Ectodermal cell (in vitro differentiated cells): ENCODE measurements around the gene EPHA3.

Experiments used
- H3K27ac ChIP-seq: 2 replicates; pipeline ENCODE4 v1.7.0; 2013; ENCODE audit warnings: mild to moderate bottlenecking, low read depth, low read length; ENCODE audit not compliant: insufficient read depth, poor library complexity, severe bottlenecking
- H3K27me3 ChIP-seq: 2 replicates; pipeline ENCODE4 v1.7.0; 2013; ENCODE audit warnings: mild to moderate bottlenecking, low read length; ENCODE audit not compliant: insufficient read depth, control insufficient read depth, poor library complexity, severe bottlenecking
- H3K36me3 ChIP-seq: one replicate; pipeline ENCODE4 v1.7.0; 2013; ENCODE audit warnings: low read length; ENCODE audit not compliant: control insufficient read depth, insufficient read depth
- H3K4me1 ChIP-seq: one replicate; pipeline ENCODE4 v1.7.0; 2013; ENCODE audit warnings: low read length; ENCODE audit not compliant: control insufficient read depth, insufficient read depth
- H3K4me3 ChIP-seq: 2 replicates; pipeline ENCODE4 v1.7.0; 2013; ENCODE audit warnings: low read depth, low read length, control low read depth; ENCODE audit not compliant: insufficient read depth
- H3K9me3 ChIP-seq: 2 replicates; pipeline ENCODE4 v1.7.0; 2013; ENCODE audit warnings: mild to moderate bottlenecking, low read length, moderate library complexity; ENCODE audit not compliant: control insufficient read depth
- WGBS, 2 experiments: methylation state at CpG; one replicate each; pipeline ENCODE4 v1.1.7; 2013; ENCODE audit warnings: missing lambda C conversion rate in 2 of 2; 5-methylcytosine and 5-hydroxymethylcytosine counted together

The EPHA3 gene

DNA sequence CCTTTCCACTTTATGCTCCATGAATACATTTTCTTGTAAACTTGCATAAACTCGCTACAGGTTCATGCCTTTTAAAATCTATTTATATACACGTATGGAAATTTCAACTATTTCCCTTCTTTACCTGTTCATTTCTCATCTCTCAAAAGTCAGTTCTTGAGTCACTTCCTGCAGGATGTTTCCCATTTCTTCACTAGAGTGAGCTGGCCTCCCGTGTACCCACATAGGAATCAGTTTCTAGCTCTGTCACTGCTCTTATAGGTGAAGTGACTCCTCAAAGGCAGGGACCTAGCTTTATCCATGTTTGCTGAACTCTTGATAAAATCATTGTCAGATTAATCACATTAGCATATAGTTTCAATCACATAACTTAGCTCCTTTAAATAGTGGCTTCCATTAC lies 259.7 kb downstream of the EPHA3 start:
- Histone ChIP-seq H3K27ac (no peak overlapping the region), H3K9me3 (no peaks in the 10 kb centered on the region), H3K4me1 (no peaks in the 10 kb centered on the region), H3K4me3 (no peak overlapping the region), H3K36me3 (no peaks in the 10 kb centered on the region), H3K27me3 (no peaks in the 10 kb centered on the region)
- 87 to 91% methylated on average over 3 of the region's 3 CpGs for WGBS, 2 experiments

DNA sequence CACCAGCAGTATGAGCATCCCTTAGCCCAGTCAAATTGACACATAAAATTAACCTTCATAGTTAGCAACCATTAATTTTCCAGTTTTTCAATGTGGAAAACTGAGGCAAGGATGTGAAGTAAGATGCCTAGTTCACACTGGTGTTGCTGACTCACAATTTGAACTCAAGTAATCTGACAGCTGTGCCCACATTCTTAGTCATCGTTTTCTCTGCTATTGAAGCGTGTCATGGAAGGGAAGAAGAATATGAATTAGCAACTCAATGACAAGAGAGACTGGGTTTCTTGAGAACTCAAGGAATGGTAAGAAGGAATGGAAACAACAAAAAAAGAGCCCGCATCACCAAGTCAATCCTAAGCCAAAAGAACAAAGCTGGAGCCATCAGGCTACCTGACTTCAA lies 261.4 kb downstream of the EPHA3 start:
- no peak overlapping the region for H3K4me3 ChIP-seq
- H3K4me1 ChIP-seq: peaks cover 4% of the 10 kb centered on the region
- H3K9me3 ChIP-seq: no peaks in the 10 kb centered on the region
- H3K27ac ChIP-seq: no peak overlapping the region
- no peaks in the 10 kb centered on the region for H3K36me3 ChIP-seq
- WGBS, 2 experiments: 82 to 90% methylated on average over 3 of the region's 3 CpGs
- no peaks in the 10 kb centered on the region for H3K27me3 ChIP-seq

- H3K4me1 ChIP-seq: peaks cover 4% of the 10 kb centered on the region
- no peak overlapping the region for H3K27ac ChIP-seq
- H3K27me3 ChIP-seq: no peaks in the 10 kb centered on the region
- no peaks in the 10 kb centered on the region for H3K9me3 ChIP-seq
- no peaks in the 10 kb centered on the region for H3K36me3 ChIP-seq
- WGBS, 2 experiments: 100% methylated on average over 1 of the region's 1 CpG
- H3K4me3 ChIP-seq: no peak overlapping the region
These were observed 265.0 kb downstream of the EPHA3 start for GRCh38 chr3:89372456-89372855.

DNA sequence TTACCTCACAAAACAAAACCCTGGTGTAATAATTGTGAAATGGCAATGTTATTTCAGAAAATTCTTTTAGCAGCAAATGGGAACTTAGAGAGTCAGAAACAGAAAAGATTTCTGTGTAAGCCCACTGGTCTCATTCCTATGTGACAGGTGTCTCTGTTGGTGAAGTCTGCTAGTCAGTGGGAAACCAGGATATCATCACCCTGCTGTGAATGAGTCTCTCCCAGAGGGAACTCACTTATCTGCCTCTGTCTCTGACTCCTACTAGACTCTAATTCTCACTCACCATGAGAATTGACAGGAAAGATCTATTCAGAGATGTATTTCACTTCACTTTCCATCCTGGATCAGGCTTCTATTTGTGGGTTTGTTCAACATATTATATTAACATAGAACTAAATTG lies 266.0 kb downstream of the EPHA3 start:
- H3K27me3 ChIP-seq: no peaks in the 10 kb centered on the region
- H3K4me3 ChIP-seq: no peak overlapping the region
- H3K36me3 ChIP-seq: no peaks in the 10 kb centered on the region
- H3K4me1 ChIP-seq: peaks cover 4% of the 10 kb centered on the region
- H3K27ac ChIP-seq: no peak overlapping the region
- no peaks in the 10 kb centered on the region for H3K9me3 ChIP-seq

- Histone ChIP-seq H3K4me3 (no peak overlapping the region), H3K27me3 (no peaks in the 10 kb centered on the region), H3K4me1 (peaks cover 4% of the 10 kb centered on the region), H3K36me3 (no peaks in the 10 kb centered on the region), H3K9me3 (no peaks in the 10 kb centered on the region), H3K27ac (no peak overlapping the region)
- 73 to 93% methylated on average over 1 of the region's 1 CpG for WGBS, 2 experiments
These were observed 268.0 kb downstream of the EPHA3 start for GRCh38 chr3:89375451-89375850.

- Histone ChIP-seq H3K4me1 (no peaks in the 10 kb centered on the region), H3K9me3 (no peaks in the 10 kb centered on the region), H3K4me3 (no peak overlapping the region), H3K27ac (no peak overlapping the region), H3K27me3 (no peaks in the 10 kb centered on the region), H3K36me3 (no peaks in the 10 kb centered on the region)
- WGBS, 2 experiments: 89 to 100% methylated on average over 1 to 4 of the region's 4 CpGs
These were observed 272.6 kb downstream of the EPHA3 start for GRCh38 chr3:89380016-89380415.

DNA sequence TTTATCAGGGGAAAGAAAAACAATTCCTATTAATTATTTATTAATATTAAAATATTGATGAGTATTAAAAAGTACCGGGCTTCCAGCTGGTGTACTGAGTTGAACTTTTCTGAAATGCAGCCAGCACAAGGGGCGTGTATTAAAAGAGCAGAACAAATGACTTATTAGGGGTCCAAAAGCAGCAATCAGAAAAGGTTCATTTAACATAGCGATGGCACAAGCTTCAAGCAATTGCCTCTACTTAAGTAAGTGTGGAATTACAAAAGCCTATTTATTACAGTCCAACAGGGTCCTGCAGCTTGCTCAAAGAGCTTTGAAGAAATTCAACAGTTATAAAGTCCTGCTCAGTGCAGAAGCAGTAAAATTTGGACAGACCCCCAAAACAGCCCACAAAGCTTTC lies 285.6 kb downstream of the EPHA3 start:
- Histone ChIP-seq H3K27ac (no peak overlapping the region), H3K9me3 (no peaks in the 10 kb centered on the region), H3K27me3 (no peaks in the 10 kb centered on the region), H3K4me3 (no peak overlapping the region), H3K4me1 (no peaks in the 10 kb centered on the region), H3K36me3 (no peaks in the 10 kb centered on the region)
- WGBS, 2 experiments: 87 to 92% methylated on average over 3 of the region's 3 CpGs

DNA sequence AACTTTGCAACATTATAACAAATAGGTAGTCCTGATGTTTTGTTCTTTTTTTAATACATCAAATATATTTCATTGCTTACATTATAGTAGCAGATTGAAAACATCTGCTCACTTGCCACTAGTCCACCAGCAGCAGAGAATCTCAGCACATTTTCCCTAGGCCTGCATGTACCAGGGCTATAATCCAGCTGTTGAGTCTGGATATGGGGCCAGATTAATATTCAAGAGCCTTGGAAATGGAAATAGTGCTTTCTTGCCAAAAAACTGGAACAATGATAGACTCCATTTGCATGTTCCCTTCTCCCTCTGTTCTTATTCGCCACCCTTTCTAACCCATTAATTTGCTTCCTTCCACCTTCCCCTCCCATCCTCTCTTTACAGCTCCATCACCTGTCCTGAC lies 288.0 kb downstream of the EPHA3 start:
- H3K36me3 ChIP-seq: no peaks in the 10 kb centered on the region
- no peak overlapping the region for H3K27ac ChIP-seq
- no peaks in the 10 kb centered on the region for H3K4me1 ChIP-seq
- no peaks in the 10 kb centered on the region for H3K27me3 ChIP-seq
- no peak overlapping the region for H3K4me3 ChIP-seq
- no peaks in the 10 kb centered on the region for H3K9me3 ChIP-seq
- 94 to 96% methylated on average over 1 of the region's 1 CpG for WGBS, 2 experiments

GRCh38 chr3:89395996-89396395 lies 288.6 kb downstream of the EPHA3 start:
- H3K4me3 ChIP-seq: no peak overlapping the region
- H3K27ac ChIP-seq: no peak overlapping the region
- H3K9me3 ChIP-seq: no peaks in the 10 kb centered on the region
- H3K27me3 ChIP-seq: no peaks in the 10 kb centered on the region
- no peaks in the 10 kb centered on the region for H3K4me1 ChIP-seq
- no peaks in the 10 kb centered on the region for H3K36me3 ChIP-seq

DNA sequence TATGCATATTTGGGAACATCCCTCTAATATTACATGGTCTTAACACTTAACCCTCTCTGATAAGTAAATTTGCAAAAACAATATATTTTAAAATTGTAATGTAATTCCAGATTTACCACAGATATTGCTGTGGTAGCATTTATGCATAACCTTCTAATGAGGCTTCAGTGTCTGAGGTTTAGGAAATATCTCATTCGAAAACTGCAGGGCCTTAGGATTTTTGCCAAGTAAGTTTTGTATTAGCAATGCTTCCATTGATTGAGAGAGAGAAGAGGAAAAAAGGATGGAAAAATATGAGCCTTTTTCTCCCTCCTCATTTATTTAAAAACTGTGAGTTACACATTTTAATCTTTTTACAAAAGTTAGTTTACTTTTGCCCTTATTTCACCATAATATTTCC lies 294.6 kb downstream of the EPHA3 start:
- no peaks in the 10 kb centered on the region for H3K9me3 ChIP-seq
- WGBS, 2 experiments: 100% methylated on average over 1 of the region's 1 CpG
- H3K27ac ChIP-seq: no peak overlapping the region
- H3K4me3 ChIP-seq: no peak overlapping the region
- no peaks in the 10 kb centered on the region for H3K4me1 ChIP-seq
- H3K36me3 ChIP-seq: no peaks in the 10 kb centered on the region
- H3K27me3 ChIP-seq: no peaks in the 10 kb centered on the region

DNA sequence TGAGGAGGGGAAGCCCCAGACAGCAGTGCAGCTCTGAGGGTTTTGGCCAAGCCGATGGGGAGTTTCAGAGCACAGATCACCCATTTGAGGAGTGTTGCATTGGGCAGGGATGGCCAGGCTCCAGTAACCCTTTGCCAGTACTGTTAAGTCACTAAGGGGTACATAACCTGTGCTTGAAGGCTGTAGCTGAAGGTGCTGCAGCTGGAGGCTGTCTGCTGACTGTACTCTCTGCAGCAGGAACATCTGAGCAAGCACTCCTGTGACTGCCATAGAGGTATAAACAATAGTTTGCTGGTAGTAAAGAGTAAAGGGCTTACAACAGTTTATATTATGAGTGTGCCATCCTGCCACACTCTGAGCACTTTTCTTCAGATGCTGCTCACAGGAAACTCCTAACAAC lies 297.8 kb downstream of the EPHA3 start:
- Histone ChIP-seq H3K27me3 (no peaks in the 10 kb centered on the region), H3K27ac (no peak overlapping the region), H3K4me1 (peaks cover 6% of the 10 kb centered on the region), H3K36me3 (no peaks in the 10 kb centered on the region), H3K4me3 (no peak overlapping the region), H3K9me3 (no peaks in the 10 kb centered on the region)
- 69 to 71% methylated on average over 1 of the region's 1 CpG for WGBS, 2 experiments
